Stimulated activated CD4-positive, alpha-beta T cell treated with anti-CD3 and anti-CD28 coated beads, Interleukin-1b, Interleukin-23, amount 100 ng/mL, for 4 hours (primary cell): ENCODE data around the gene BBS1.
"Not testable (repeated sequence)": the region's sequence is repeated elsewhere in the genome, so short reads cannot be mapped to it uniquely, and the experiment has no call there.

Source experiments
- DNase-seq, 2 donors: peaks; one replicate each; pipeline ENCODE4 v3.0.0-alpha.2; 2020; ENCODE audit warnings: low read depth in 2 of 2

BBS1 gene

GRCh38 chr11:66524304-66525040 is 14.0 kb downstream of the BBS1 start:
- no peak for DNase-seq

DNA sequence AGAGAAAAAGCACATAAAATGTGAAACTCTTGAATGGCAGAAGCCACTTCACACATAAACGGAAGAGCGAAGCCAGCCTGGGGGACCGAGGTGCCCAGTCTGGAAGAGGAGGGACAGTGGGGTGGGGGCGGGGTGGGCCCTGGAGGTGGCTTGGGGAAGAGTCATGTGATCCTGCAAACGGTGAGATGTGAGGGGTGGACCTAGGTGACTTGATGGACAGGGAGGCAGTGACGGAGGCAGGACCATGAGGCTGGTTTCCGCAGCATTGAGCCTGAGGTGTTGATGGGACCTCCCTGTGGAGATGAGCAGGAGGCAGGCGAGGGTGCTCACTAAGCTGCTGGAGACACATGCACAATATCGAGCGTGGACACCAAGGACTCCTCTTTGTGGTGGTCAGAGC is 18.6 kb downstream of the BBS1 start:
- no peak for DNase-seq

- DNase-seq, result no peak
These were observed 19.2 kb downstream of the BBS1 start for GRCh38 chr11:66529655-66530054.

DNA sequence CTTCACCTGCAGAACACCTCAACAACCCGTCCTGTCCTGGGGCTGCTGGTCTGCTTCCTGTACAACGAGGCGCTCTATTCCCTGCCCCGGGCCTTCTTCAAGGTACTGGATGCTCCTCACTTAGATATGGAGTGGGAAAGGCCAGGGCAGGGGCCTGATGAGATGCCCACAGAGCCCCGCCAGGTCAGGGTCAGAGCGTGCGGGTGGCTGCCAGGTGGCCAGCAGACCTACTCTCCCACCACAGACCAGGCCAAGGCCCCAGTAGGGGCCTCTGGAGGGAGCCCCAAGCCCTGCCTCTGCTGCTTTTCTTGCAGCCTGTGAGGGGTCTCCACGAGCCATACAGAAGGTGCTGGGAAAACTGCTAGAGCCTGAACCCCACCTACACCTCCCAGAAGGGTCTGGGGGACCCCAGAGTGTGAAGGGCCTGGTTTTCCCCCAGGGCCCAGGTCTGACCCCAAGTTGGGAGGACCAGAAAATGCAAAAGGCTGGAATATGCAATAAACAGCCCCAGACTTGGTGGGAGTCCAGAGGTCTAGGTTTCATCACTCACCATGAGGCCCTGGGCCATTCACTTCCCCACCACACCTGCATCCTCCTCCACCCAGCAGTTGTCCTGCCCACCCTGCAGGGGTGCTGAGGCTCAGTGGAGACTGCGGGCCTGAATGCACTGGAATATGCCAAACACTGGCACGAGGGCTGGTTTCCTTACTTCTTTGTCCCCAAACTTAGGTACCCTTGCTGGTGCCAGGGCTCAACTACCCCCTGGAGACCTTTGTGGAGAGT is 20.7 kb downstream of the BBS1 start:
- DNase-seq, result no peak

DNA sequence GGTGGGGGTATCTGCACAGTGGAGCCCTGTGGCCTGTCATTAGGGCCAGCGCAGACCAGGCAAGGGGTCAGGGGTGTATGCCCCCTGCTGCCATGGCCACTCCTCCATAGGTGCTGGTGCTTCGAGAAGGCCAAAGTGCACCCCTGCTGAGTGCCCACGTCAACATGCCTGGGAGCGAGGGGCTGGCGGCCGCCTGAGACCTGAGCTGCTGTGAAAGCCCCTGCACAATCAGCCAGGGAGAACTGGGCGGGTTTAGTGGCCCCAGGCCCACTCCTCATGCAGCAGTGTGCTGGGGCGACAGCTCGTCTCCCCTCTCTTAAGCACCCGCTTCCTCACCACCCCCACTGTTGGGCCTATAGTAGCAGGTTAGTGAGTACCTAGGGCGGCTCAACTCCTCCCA is 21.4 kb downstream of the BBS1 start:
- no peak for DNase-seq

DNA sequence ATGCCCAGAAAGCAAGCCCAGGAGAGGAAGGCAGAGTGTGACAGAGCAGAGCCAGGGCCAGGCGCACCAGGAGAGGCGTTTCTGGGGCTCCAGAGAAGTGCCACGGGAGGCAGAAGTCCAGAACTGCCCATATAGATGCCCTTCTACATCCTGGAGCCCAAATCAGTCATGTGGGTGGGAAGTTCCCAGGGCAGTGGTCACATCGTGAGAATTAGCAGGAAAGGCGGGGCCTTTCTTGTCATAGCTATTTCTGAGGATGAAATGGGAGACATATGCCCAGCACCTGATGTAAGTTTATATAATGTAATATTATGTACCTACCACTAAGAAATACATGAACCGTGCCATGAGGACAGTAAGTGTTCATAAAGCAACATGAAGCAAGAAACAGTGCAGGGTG is 22.3 kb downstream of the BBS1 start:
- no peak for DNase-seq

DNA sequence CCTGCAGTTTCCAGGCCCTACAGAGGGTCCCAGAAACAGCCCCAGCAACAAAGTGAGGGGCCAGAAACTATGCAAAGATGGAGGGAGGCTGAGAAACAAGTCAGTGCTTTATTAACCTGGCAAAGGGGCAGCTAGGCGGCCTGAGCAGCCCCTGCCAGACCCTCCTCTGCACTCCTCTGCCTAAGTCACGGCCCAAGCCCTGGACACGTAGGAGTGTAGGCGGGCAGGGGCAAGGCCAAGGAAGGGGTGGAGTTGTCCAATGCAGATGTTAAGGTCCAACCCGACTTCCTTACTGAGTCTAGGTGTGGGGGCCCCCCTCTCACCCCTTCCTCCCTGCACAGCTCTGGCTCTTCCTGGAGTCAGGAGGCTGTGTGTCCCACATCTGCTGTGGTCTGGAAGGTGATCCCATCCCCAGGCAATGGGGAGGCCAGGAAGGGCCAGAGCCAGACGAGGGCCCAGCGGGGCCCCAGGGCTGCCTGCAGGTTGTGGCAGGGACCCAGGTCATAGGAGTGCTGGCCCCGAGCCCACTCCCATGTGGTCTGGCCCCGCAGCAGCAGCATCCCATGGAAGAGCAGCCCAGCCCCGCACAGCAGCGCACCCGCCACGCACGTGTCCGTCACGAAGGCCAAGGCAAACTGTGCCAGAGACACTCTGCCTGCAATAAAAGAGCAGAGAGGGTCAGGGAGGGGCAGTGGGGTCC is 28.9 kb downstream of the BBS1 start:
- DNase-seq, result no peak

- no peak for DNase-seq
These were observed 29.4 kb downstream of the BBS1 start for GRCh38 chr11:66539870-66540213.

DNA sequence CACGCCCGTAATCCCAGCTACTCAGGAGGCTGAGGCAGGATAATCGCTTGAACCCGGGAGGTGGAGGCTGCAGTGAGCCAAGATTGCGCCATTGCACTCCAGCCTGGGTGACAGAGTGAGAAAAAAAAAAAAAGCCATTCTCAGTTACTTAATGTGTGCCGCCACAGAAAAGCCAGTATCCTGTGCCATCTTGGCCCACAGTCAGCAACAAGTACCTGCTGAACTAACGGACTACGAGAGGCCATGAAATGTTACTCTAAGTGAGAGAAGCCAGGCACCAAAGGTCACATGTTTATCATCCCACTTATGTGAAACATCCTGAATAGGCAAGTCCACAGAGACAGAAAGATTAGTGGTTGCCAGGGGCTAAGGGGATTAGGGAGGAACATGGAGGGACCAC is 30.2 kb downstream of the BBS1 start:
- not testable (repeated sequence) for DNase-seq

DNA sequence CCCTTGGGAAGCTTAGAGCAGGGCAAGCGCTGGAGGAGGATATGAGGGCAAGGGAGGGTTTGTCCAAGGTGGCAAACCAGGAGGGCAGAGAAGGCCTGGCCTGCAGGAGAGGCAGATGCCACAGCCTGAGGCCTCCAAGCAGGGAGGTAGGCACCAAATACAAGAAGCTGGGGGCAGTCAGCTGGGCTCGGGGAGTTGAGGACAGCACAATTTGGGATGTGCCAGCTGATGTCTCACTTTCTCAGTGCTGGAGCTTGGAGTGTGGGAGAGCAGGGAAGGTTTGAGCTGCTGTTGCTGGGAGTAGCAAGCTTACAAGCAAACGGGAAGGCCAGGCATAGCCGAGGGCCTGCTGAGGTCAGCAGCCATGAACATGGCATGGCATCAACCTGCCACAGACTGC is 31.5 kb downstream of the BBS1 start:
- DNase-seq, result no peak

- DNase-seq, result no peak
These were observed 31.9 kb downstream of the BBS1 start for GRCh38 chr11:66542362-66542761.

DNA sequence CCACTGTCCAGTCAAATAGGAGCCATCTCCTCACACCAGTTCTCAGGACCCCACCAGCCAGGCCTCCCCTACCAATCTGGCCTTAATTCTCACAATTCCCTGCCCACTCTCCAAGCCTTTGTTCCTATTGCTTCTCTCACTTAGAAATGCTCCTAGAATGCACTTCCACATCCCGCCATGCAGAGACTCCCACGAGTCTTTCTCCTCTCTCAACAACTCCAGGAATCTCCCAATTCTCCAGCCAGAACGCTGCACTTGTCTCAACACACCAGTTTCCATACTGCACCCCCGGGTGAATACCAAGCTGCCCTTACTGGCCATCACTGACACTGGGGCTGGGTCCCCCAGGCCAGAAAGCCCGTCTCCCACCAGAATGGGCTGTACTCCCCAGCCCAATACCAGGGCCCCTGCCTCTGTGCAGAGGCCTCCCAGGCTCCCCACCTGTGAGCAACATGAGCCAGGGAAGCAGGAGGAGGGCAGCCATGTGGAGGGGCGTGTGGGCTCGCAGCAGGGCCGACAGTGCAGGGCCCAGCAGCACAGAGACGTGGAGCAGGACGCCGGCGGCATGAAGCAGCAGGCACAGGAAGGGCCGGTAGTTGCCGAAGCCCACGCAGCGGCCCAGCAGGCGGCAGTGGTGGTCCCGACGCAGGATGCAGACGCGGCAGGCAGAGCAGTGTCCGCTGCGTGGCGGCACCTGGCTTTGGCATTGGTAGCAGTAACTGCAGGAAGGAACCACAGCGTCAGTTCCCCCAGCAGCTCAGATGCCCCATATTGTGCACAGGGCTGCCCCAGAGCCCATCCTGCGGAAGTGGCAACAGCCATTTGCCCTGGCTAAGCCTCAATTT is 33.0 kb downstream of the BBS1 start:
- no peak for DNase-seq

DNA sequence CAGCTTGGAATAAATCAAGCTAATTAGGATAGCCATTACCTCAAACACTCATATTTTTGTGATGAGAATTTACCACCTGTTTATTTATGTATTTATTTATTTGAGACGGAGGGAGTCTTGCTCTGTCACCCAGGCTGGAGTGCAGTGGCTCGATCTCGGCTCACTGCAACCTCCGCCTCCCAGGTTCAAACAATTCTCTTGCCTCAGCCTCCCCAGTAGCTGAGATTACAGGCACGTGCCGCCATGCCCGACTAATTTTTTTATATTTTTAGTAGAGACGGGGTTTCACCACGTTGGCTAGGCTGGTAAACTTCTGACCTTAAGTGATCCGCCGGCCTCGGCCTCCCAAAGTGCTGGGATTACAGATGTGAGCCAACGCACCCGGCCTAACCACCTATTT is 34.5 kb downstream of the BBS1 start:
- not testable (repeated sequence) for DNase-seq

DNA sequence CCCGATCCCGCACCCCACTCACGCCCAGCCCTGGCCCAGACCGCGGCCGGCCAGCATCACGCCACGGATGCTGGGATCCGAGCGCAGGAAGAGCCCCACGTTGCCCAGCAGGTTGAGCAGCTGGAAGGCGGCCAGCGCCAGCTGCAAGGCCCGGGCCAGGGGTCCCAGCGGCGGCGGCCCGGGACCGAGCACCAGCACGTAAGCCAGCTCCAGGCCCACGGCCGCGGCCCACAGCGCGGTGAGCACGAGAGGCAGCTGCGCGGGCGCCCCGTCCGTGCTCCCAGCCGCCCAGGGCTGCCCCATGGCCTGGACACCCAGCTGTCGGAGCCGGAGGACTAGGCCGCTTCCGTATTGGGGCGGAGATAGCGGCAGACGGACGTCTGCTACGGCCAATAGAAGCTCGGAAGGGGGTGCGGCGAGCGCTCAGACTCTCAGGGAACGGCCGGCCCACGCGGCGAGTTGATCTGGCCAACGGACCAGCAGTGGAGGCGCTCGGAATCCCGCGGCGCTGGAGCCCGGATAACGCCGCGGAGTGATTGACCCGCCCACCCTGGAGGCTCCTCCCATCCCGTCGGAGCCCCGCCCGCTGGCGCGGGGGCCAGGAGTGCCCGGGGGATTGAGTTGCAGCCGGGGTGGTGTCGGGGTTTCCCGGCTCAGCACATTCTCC is 35.4 kb downstream of the BBS1 start, which contains the start of gene ZDHHC24:
Gene ZDHHC24 (minus strand): TSS at position 348 of the 667 bp plus-strand sequence. CDS start 45 bp downstream, at position 303.
- peak; percentile 71 to 84 for DNase-seq

DNA sequence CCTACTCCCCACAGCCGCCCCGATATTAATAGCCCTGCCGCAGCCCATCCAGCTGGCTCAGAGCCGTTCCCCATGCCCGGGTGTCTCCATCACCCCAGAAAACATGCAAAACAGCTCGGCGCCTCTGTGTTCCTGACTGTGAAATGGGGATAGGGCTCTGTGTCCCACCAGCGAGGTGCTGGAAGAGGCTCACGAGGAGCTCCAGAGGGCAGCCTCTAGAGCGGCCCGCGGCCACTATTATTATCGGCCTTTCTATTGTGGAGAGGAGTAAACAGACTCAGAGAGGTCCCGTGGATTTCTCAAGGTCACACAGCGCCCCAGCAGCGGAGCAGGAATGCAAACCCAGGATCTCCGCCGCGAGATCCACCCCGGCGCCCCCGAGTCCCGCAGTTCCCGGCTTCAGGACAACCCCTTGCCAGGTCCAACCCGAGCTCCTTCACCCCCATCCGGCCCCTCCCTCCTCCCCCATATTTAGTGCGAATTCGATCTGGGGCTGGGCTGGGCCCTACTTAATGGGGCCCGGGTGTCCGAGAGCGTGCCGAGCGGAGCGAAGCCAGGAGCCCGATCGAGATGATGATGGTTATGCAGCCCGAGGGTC is 36.0 kb downstream of the BBS1 start, which contains the start of gene ACTN3:
Gene ACTN3 (plus strand): TSS at position 536 of the 598 bp plus-strand sequence. CDS start 35 bp downstream, at position 571.
- DNase-seq, result no peak

DNA sequence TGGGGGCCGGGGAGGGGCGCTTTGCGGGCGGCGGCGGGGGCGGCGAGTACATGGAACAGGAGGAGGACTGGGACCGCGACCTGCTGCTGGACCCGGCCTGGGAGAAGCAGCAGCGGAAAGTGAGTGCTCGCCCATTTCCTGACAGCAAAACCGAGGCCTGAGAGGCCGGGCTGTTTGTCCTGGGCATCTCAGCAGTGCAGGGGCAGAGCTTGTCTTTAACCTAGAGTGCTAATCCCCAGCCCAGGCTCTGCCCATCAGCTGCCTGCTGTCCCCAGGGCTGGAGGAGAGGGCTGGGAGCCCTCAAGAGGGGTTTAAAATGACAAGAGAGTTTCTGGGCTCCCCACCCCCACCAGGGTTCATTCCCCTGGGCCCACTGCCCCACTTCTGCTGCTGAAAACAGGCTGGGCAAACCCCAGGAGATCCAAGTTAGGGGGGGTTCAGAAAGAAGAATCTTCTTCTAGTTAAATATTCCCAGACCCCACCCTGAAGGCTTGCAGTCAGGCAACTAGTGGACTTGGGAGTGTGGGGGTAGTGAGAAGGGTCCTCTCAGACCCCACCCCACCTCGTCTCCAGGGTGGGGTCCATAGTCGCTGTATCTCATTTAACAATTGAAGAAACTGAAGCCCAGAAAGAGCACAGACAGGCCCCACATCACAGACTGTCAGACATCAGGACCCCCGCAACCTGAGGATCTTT is 36.7 kb downstream of the BBS1 start:
- DNase-seq, result no peak

GRCh38 chr11:66547662-66548009 is 37.2 kb downstream of the BBS1 start:
- DNase-seq, result no peak

DNA sequence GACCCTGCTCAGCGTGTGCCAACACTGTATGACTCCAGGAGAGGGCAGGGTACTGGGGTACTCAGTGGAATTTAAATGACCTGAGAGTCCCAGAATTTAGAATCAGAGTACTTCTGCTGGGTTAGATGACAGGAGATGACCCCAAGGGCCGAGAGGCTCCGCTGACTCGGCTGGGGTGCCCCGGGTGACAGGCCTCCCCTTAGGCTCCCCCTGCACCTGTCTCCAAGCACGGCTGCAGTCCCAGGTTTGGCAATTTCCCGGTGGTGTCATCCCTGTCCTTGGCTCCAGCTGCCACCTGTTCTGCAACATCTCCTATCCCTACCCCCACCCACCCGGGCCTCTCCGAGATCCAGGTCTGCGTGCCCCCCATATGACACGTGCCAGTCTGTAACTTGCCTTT is 37.6 kb downstream of the BBS1 start:
- no peak for DNase-seq

DNA sequence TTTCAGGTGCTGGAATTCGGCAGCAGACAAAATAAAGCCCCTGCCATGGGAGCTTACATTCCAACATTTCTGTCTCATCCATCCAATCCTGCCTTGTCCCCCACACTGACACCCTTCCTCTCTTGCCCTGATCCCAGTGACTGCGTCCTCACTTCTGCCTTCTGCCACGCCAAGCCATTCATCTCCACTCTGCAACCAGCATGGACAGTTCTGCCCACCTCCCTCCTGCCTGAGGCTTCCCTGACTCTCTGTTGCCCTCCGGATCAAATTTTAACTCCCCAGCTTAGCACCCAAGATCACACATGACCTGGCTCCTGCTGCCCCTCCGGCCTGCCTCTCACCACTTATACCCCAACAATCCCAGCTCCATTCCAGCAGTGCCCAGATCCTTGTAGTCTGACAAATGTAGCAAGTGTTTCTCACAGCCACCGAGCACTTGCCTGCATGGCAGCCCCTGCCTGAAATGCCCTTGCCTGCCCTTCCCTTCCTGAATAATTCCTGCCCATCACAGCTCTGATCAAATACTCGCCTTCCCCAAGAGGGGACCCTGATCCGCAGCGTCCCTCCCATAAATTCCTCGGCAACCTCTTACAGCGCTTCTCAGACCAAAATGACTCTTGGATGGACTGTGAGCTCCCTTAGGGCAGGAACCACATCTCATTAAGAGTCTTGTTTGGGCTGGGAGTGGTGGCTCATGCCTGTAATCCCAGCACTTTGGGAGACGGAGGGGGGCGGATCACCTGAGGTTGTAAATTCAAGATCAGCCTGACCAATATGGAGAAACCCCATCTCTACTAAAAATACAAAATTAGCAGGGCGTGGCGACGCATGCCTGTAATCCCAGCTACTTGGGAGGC is 38.6 kb downstream of the BBS1 start:
- DNase-seq, result no peak
